Calu3 (cell line): ENCODE measurements around the gene HDLBP. TPM values are rescaled to one million over a fixed set of nuclear protein-coding genes. Genes with fewer than 3 reads are reported as not detected.
A peak's percentile ranks its signal among the peaks of the same experiment; 100 is the strongest.

ENCODE experiments used
- BruUV-seq: library from RNA; stranded (reverse); fragments of 400-500 nt; replicated peaks from 2 replicates; lab custom pipeline; 2021; lab: Mats Ljungman, UMichigan
- CTCF ChIA-PET: fragments of 300-600 bp; sonication (Branson Sonifier 250); formaldehyde crosslinking; loops from one replicate; lab custom pipeline; 2022; ENCODE audit warnings: antibody characterized with exemption; lab: Charles Lee
- DNase-seq: peaks from one replicate; pipeline ENCODE4 v3.0.0; 2022
- H3K27ac Mint-ChIP-seq: one replicate; pipeline ENCODE4 v1.8.0; 2022; ENCODE audit warnings: mixed read lengths; ENCODE audit not compliant: unreplicated experiment
- H3K27me3 Mint-ChIP-seq: one replicate; pipeline ENCODE4 v1.8.0; 2022; ENCODE audit warnings: mixed read lengths; ENCODE audit not compliant: unreplicated experiment
- H3K36me3 Mint-ChIP-seq: one replicate; pipeline ENCODE4 v1.8.0; 2022; ENCODE audit warnings: mild to moderate bottlenecking, moderate library complexity, mixed read lengths; ENCODE audit not compliant: insufficient read depth, unreplicated experiment
- H3K4me1 Mint-ChIP-seq: one replicate; pipeline ENCODE4 v1.8.0; 2022; ENCODE audit warnings: mild to moderate bottlenecking, low read depth, mixed read lengths; ENCODE audit not compliant: unreplicated experiment
- H3K4me3 Mint-ChIP-seq: one replicate; pipeline ENCODE4 v1.8.0; 2022; ENCODE audit warnings: mild to moderate bottlenecking, low read depth, moderate library complexity, mixed read lengths; ENCODE audit not compliant: unreplicated experiment
- H3K9me3 Mint-ChIP-seq: one replicate; pipeline ENCODE4 v1.8.0; 2022; ENCODE audit warnings: low read depth, mixed read lengths; ENCODE audit not compliant: unreplicated experiment
- CTCF ChIP-seq: fragments of 200-600 bp; IDR thresholded peaks from one replicate; pipeline ENCODE4 v1.8.0; 2022; ENCODE audit warnings: antibody characterized with exemption; ENCODE audit not compliant: unreplicated experiment
- intact Hi-C: fragments of 100-400 bp; cut with micrococcal nuclease; formaldehyde crosslinking; loops from one replicate; pipeline ENCODE4 v1.10.0; 2022; ENCODE audit not compliant: unreplicated experiment
- total RNA-seq: library from RNA; stranded (reverse); gene quantifications from 2 replicates; pipeline ENCODE4 v1.2.3, GENCODE V29; 2022

Gene HDLBP
- total RNA-seq, 1 experiment from 2014 or later, result 493 TPM

- DNase-seq, result peak; percentile 38
- CTCF ChIA-PET, result interaction anchor here (1.1 kb wide), 1 partner anchor 41 kb away, joined by 4 read pairs; no protein-coding TSS in a partner anchor
- no peaks in the 10 kb centered on the region for H3K27me3 Mint-ChIP-seq
- BruUV-seq, result no TSS peak
- intact Hi-C loops, result loop anchor here (5.0 kb wide), 1 partner anchor 34 kb away; the partner anchor contains the start of genes HDLBP and SEPTIN2
- peak overlapping the region; percentile 64 for H3K4me3 Mint-ChIP-seq
- TF ChIP-seq CTCF, result no peak
- peaks cover 48% of the 10 kb centered on the region for H3K4me1 Mint-ChIP-seq
- no peaks in the 10 kb centered on the region for H3K9me3 Mint-ChIP-seq
- peaks cover 76% of the 10 kb centered on the region for H3K36me3 Mint-ChIP-seq
- peak overlapping the region; percentile 89 for H3K27ac Mint-ChIP-seq
These were observed 35.6 kb upstream of the HDLBP start for GRCh38 chr2:241350878-241351639.

- TF ChIP-seq CTCF, result no peak
- peaks cover 77% of the 10 kb centered on the region for H3K36me3 Mint-ChIP-seq
- CTCF ChIA-PET, result interaction anchor here (1.1 kb wide), 1 partner anchor 42 kb away, joined by 4 read pairs; no protein-coding TSS in a partner anchor
- H3K4me3 Mint-ChIP-seq, result peak overlapping the region; percentile 64
- H3K9me3 Mint-ChIP-seq, result no peaks in the 10 kb centered on the region
- H3K27me3 Mint-ChIP-seq, result no peaks in the 10 kb centered on the region
- H3K4me1 Mint-ChIP-seq, result peaks cover 48% of the 10 kb centered on the region
- no TSS peak for BruUV-seq
- intact Hi-C loops, result loop anchor here (5.0 kb wide), 1 partner anchor 33 kb away; the partner anchor contains the start of genes HDLBP and SEPTIN2
- DNase-seq, result no peak
- peak overlapping the region; percentile 89 for H3K27ac Mint-ChIP-seq
These were observed 35.0 kb upstream of the HDLBP start for GRCh38 chr2:241350530-241350877.

GRCh38 chr2:241349941-241350340 lies 34.5 kb upstream of the HDLBP start:
- Mint-ChIP-seq H3K36me3 (peaks cover 77% of the 10 kb centered on the region), H3K4me3 (no peak overlapping the region)

More at GRCh38 chr2:241349941-241350340, 34.5 kb upstream of the HDLBP start:
- TF ChIP-seq CTCF, result no peak
- Mint-ChIP-seq H3K9me3 (no peaks in the 10 kb centered on the region), H3K4me1 (peaks cover 47% of the 10 kb centered on the region), H3K27me3 (no peaks in the 10 kb centered on the region), H3K27ac (peak overlapping the region; percentile 12)
- CTCF ChIA-PET, result no interaction called here
- BruUV-seq, result no TSS peak
- DNase-seq, result no peak
- intact Hi-C loops, result loop anchor here (5.0 kb wide), 1 partner anchor 33 kb away; the partner anchor contains the start of genes HDLBP and SEPTIN2
